NCI-H524 treated with DMSO at 0.1 percent for 48 hours (cell line): ENCODE measurements around the gene GLYATL2.

Experiments
- DNase-seq: peaks from one replicate; lab custom pipeline; 2025; lab: John Stamatoyannopoulos, UW

Gene GLYATL2

DNA sequence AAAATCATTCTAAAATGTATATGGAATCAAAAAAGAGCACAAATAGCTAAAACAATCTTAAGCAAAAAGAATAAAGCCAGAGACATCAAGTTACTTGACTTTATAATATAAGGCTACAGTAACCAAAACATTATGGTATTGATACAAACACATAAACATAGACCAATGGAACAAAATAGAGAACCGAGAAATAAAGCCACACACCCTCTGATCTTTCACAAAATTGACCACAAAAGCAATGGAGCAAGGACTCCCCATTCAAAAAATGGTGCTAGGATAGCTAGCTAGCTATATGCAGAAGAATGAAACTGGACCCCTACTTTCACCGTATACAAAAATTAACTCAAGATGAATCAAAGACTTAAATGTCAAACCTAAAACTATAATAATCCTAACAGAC, 43.2 kb downstream of the GLYATL2 start:
- no peak for DNase-seq

DNA sequence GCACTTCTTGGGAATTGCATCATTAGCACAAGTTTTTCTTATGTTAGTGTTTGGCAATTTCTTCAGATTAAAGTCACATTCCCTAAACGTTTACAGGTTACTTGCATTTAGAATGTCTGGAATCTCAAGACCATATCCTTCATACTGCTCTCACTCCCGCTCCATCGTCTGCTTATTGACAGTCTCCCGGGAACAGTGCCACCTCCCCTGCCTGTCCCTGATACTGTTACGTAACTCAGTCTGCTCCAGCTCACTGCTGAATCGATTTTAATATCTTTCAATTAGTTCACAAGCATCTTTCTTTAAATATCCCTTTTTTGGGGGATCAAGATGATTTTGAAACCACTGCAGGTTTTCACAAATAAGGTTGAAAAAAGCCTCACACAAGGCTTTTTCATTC, 48.2 kb downstream of the GLYATL2 start:
- no peak for DNase-seq

DNA sequence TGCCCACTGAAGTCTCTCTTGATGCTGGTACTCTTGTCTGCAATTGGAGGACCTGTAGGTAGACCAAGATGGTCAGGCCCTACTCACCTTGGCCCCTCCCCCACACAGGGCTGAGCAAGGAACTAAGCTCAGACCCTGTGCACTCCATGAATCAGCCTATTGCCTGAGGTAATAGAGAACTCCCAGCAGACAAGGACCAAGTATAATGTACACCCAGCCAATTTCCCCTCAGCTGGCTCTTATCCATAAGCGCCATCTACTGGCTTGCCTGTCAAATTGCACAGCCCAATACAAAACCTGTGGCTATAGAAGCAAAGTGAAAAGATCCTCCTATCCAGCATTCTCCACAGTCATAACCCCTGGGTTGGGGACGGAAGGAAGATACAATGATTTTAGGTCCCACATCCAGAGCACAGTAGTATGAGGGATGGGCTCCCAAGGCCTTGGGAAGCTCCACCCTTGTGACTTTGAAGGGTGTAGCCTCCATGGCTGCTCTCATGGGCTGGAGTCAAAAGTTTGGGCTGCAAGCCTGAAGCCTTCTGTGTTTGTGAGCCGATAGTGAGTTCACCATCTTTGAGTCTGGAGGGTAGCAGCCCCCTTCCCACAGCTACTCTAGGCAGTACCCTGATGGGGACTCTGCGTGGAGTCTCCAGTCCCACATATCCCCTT, 56.0 kb downstream of the GLYATL2 start:
- peak; percentile 7 for DNase-seq

DNA sequence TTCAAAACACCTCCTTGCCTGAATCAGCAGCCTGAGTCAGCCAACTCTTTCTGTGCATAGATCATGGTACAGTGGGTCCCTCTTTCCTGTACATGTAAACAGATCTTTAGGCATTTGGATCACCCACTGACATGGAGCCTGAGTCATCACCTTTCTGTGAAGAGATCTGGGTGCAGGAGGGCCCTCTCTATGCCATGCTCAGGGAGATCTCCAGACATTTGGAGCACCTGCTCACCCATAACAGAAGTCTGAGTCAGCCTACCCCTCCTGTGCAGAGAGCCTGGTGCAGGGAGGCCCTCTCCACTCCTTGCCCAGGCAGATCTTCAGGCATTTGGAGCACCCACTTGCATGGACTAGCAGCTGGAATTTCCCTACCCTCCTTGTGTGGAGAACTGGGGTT, 56.6 kb downstream of the GLYATL2 start:
- no peak for DNase-seq

DNA sequence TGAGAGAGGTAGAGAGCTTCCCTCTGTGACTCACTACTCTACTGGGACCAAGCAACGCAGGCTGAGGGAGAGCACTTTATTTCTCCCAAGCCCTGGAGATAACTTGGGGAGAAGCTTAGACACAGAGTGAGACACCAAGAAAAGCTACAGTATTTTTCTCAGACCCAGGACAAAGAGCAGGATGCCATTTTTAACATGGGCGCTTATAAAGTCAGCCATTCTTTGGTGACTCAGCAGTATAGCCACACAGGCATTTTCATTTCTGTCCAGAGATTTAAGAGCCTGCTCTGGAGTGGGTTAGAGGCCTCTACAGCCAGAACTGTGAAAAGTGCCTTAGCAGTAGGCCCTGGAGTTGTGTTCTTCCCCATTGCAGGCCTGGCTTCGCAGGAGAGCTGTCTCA, 57.8 kb downstream of the GLYATL2 start:
- no peak for DNase-seq

DNA sequence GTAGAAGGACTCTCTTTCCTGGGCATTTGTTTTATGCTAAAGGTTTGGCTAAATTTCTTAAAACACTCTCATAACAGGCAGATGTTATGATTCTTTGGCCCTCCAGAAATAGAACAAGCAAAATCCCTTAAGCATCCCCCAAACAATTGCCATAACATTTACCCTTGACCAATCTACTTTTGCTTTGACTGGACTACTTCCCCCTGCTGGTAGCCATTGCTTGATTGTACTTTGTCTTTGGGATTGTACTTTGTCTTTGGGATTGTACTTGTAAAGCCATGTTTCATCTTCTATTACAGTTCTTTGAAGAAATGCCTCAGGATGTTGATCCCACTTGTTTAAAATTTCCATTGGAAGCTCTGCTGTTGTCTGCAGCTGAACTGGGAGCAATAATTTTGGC, 59.5 kb downstream of the GLYATL2 start:
- no peak for DNase-seq
